ENCODE results near the gene MEF2C. TPM values are rescaled to one million over a fixed set of nuclear protein-coding genes. Genes with fewer than 3 reads are reported as not detected.

The MEF2C gene
- polyA plus RNA-seq, 1 donor from 2014 or later = 30.2 TPM

GRCh38 chr5:88824892-88825583 lies 57.9 kb downstream of the MEF2C start:
- Histone ChIP-seq H3K27ac (ENCODE audit: low read length) (no peak overlapping the region), H3K36me3 (ENCODE audit: insufficient read depth, low read length) (no peaks in the 10 kb centered on the region), H2AFZ (ENCODE audit: low read depth, low read length) (no peak overlapping the region), H3K4me3 (ENCODE audit: low read length) (no peak overlapping the region), H3K79me2 (replicated peaks; ENCODE audit: insufficient read depth, low read length) (no peaks in the 10 kb centered on the region), H3F3A (ENCODE audit: insufficient read depth, low read length, poor library complexity, severe bottlenecking) (no peaks in the 10 kb centered on the region), H3K4me2 (ENCODE audit: low read length) (no peak overlapping the region), H3K27me3 (ENCODE audit: insufficient read depth, low read depth, low read length) (no peaks in the 10 kb centered on the region), H4K20me1 (ENCODE audit: insufficient read depth) (no peaks in the 10 kb centered on the region), H3K9me3 (ENCODE audit: low read length) (no peaks in the 10 kb centered on the region), H3K9me2 (ENCODE audit: insufficient read depth, low read length) (no peaks in the 10 kb centered on the region), H3K9ac (ENCODE audit: low read length) (no peak overlapping the region)
- TF ChIP-seq EZH2 (IDR thresholded peaks at IDR 0.05; ENCODE audit: borderline replicate concordance, insufficient read depth, low read length, poor library complexity, severe bottlenecking) = no peak
- TF ChIP-seq EP300 (conservative IDR thresholded peaks at IDR 0.05; ENCODE audit: poor library complexity, severe bottlenecking) = no peak
- no peak for TF ChIP-seq REST (IDR thresholded peaks at IDR 0.05; ENCODE audit: borderline replicate concordance)
- TF ChIP-seq TAF1 (IDR thresholded peaks at IDR 0.05; ENCODE audit: low read depth) = no peak
- no peak for TF ChIP-seq CTCF (IDR thresholded peaks at IDR 0.05; ENCODE audit: poor library complexity, severe bottlenecking)
- TF ChIP-seq MXI1 (conservative IDR thresholded peaks at IDR 0.05; ENCODE audit: poor library complexity, severe bottlenecking) = no peak
- no peak for TF ChIP-seq SMC3 (conservative IDR thresholded peaks at IDR 0.05; ENCODE audit: poor library complexity)
- TF ChIP-seq POLR2AphosphoS5 (IDR thresholded peaks at IDR 0.05) = no peak
- no peak for TF ChIP-seq RAD21 (conservative IDR thresholded peaks at IDR 0.05)

- Histone ChIP-seq H3K4me3 (ENCODE audit: low read length) (no peak overlapping the region), H4K20me1 (ENCODE audit: insufficient read depth) (no peaks in the 10 kb centered on the region), H3K9ac (ENCODE audit: low read length) (no peak overlapping the region)
Measured at GRCh38 chr5:88824141-88824540, 58.8 kb downstream of the MEF2C start.

More at GRCh38 chr5:88824141-88824540, 58.8 kb downstream of the MEF2C start:
- H3K79me2 ChIP-seq (replicated peaks; ENCODE audit: insufficient read depth, low read length) = no peaks in the 10 kb centered on the region
- H3K9me3 ChIP-seq (ENCODE audit: low read length) = no peaks in the 10 kb centered on the region
- TF ChIP-seq POLR2AphosphoS5 (IDR thresholded peaks at IDR 0.05) (no peak), EZH2 (IDR thresholded peaks at IDR 0.05; ENCODE audit: borderline replicate concordance, insufficient read depth, low read length, poor library complexity, severe bottlenecking) (no peak), TAF1 (IDR thresholded peaks at IDR 0.05; ENCODE audit: low read depth) (no peak), REST (IDR thresholded peaks at IDR 0.05; ENCODE audit: borderline replicate concordance) (no peak), SMC3 (conservative IDR thresholded peaks at IDR 0.05; ENCODE audit: poor library complexity) (no peak), MXI1 (conservative IDR thresholded peaks at IDR 0.05; ENCODE audit: poor library complexity, severe bottlenecking) (no peak), CTCF (IDR thresholded peaks at IDR 0.05; ENCODE audit: poor library complexity, severe bottlenecking) (no peak), RAD21 (conservative IDR thresholded peaks at IDR 0.05) (no peak)
- H3K9me2 ChIP-seq (ENCODE audit: insufficient read depth, low read length) = no peaks in the 10 kb centered on the region
- H3K27me3 ChIP-seq (ENCODE audit: insufficient read depth, low read depth, low read length) = no peaks in the 10 kb centered on the region
- H3F3A ChIP-seq (ENCODE audit: insufficient read depth, low read length, poor library complexity, severe bottlenecking) = no peaks in the 10 kb centered on the region
- H3K4me2 ChIP-seq (ENCODE audit: low read length) = no peak overlapping the region
- H3K27ac ChIP-seq (ENCODE audit: low read length) = no peak overlapping the region
- H3K36me3 ChIP-seq (ENCODE audit: insufficient read depth, low read length) = no peaks in the 10 kb centered on the region
- no peak overlapping the region for H2AFZ ChIP-seq (ENCODE audit: low read depth, low read length)
